Measurements from ENCODE around the gene FOXI1.
A peak's percentile ranks its signal among the peaks of the same experiment; 100 is the strongest.

FOXI1 gene

GRCh38 chr5:170115925-170116324 lies 10.2 kb downstream of the FOXI1 start:
- no peak for DNase-seq (ENCODE audit: low read depth)
- TF ChIP-seq, protein P1, sequence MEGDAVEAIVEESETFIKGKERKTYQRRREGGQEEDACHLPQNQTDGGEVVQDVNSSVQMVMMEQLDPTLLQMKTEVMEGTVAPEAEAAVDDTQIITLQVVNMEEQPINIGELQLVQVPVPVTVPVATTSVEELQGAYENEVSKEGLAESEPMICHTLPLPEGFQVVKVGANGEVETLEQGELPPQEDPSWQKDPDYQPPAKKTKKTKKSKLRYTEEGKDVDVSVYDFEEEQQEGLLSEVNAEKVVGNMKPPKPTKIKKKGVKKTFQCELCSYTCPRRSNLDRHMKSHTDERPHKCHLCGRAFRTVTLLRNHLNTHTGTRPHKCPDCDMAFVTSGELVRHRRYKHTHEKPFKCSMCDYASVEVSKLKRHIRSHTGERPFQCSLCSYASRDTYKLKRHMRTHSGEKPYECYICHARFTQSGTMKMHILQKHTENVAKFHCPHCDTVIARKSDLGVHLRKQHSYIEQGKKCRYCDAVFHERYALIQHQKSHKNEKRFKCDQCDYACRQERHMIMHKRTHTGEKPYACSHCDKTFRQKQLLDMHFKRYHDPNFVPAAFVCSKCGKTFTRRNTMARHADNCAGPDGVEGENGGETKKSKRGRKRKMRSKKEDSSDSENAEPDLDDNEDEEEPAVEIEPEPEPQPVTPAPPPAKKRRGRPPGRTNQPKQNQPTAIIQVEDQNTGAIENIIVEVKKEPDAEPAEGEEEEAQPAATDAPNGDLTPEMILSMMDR (IDR thresholded peaks at IDR 0.05; ENCODE audit: low read depth, low read length, missing control alignments) = no peak
- H3K4me3 ChIP-seq (ENCODE audit: low read depth, low read length) = no peak overlapping the region
- in situ Hi-C loops (cut with HindIII; ENCODE audit: low sequenced_read_pairs) = no loop called here

DNA sequence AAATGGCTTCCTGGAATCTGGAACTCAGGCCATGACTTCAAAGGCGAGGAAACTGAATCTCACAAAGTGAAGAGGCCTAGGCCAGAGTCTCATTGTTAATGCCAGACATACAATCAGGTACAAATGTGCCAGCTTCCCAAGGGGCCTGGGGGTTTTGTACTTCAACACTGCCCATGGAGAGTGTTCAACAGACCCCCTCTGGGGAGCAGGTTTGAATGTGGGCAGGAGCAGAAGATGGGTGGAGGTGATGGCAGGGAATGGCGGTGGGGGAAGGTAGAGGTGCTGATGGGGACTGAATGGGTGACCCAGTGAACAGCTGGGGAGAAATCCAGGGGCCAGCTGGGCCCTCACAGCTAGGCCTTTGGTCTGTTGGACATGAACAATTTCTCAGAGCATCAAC lies 12.0 kb downstream of the FOXI1 start:
- H3K4me3 ChIP-seq (ENCODE audit: low read depth, low read length) = no peak overlapping the region
- DNase-seq (ENCODE audit: low read depth) = no peak
- TF ChIP-seq, protein P1 (IDR thresholded peaks at IDR 0.05; ENCODE audit: low read depth, low read length, missing control alignments) = no peak
- in situ Hi-C loops (cut with HindIII; ENCODE audit: low sequenced_read_pairs) = no loop called here

DNA sequence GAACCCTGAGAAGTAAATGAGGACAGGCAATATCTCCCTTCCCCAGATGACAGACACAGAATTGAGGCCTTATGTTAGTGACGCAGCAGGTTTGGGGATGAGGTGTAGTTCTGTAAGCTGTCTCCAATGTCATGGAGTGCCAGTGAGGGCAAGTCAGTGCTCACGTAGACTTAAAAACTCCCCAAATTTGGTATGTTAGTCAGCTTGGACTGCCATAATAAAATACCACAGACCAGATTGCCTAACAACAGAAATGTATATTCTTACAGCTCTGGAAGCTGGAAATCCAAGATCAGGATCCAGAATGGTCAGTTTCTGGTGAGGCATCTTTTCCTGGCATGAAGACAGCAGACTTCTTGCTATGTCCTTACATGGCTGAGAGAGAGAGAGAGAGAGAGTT lies 14.9 kb downstream of the FOXI1 start:
- TF ChIP-seq, protein P1 (IDR thresholded peaks at IDR 0.05; ENCODE audit: low read depth, low read length, missing control alignments) = no peak
- peak; percentile 48 for DNase-seq (ENCODE audit: low read depth)
- in situ Hi-C loops (cut with HindIII; ENCODE audit: low sequenced_read_pairs) = no loop called here
- H3K4me3 ChIP-seq (ENCODE audit: low read depth, low read length) = no peak overlapping the region

- in situ Hi-C loops (cut with HindIII; ENCODE audit: low sequenced_read_pairs) = no loop called here
- no peak overlapping the region for H3K4me3 ChIP-seq (ENCODE audit: low read depth, low read length)
- TF ChIP-seq, protein P1 (IDR thresholded peaks at IDR 0.05; ENCODE audit: low read depth, low read length, missing control alignments) = no peak
- no peak for DNase-seq (ENCODE audit: low read depth)
Observed at GRCh38 chr5:170121321-170121720, 15.6 kb downstream of the FOXI1 start.

DNA sequence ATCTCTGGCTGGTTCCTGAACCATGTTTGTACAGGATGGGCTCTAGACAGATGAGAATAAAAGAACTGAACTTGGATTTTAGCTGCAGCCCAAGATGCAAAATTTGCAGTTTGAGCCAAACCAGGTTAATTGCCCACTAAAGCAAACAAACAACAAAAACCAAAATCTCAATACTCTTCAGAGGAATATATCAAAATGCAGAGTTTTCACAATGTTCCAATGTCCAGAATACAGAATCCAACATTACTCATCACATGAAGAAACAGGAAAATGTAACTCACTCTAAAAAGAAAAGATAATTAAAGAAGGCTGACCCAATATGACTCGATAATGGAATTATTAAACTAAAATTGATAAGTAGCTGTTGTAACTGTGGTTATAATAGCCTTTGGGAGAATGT lies 20.4 kb downstream of the FOXI1 start:
- H3K4me3 ChIP-seq (ENCODE audit: low read depth, low read length) = no peak overlapping the region
- DNase-seq (ENCODE audit: low read depth) = no peak
- in situ Hi-C loops (cut with HindIII; ENCODE audit: low sequenced_read_pairs) = no loop called here
- TF ChIP-seq, protein P1 (IDR thresholded peaks at IDR 0.05; ENCODE audit: low read depth, low read length, missing control alignments) = no peak

DNA sequence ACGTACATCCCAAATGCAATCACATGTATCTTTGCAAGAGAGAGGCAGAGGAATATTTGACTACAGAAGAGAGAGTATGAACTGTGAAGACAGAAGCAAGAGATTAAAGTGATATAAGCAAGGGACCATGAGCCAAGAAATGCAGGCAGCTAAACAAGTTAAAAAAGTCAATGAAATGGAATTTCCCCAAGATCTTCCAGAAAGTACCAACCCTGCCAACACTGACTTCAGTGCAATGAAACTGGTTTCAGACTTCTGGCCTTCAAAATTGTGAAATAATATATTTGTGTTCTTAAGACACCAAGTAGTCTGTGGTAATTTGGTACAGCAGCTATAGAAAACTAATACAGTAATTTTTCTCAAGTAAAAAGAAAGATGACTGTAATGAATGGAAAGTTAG lies 20.9 kb downstream of the FOXI1 start:
- TF ChIP-seq, protein P1 (IDR thresholded peaks at IDR 0.05; ENCODE audit: low read depth, low read length, missing control alignments) = no peak
- no peak for DNase-seq (ENCODE audit: low read depth)
- in situ Hi-C loops (cut with HindIII; ENCODE audit: low sequenced_read_pairs) = no loop called here

GRCh38 chr5:170131235-170131634 lies 25.5 kb downstream of the FOXI1 start:
- in situ Hi-C loops (cut with HindIII; ENCODE audit: low sequenced_read_pairs) = no loop called here
- no peak for DNase-seq (ENCODE audit: low read depth)
- TF ChIP-seq, protein P1 (IDR thresholded peaks at IDR 0.05; ENCODE audit: low read depth, low read length, missing control alignments) = no peak
- H3K4me3 ChIP-seq (ENCODE audit: low read depth, low read length) = no peak overlapping the region

More for the DNA sequence above, 20.9 kb downstream of the FOXI1 start:
- H3K4me3 ChIP-seq (ENCODE audit: low read depth, low read length) = no peak overlapping the region

All from astrocyte of the cerebellum (primary cell).